ENCODE data around the gene RAB38.

- no peak for TF ChIP-seq EZH2 (IDR thresholded peaks at IDR 0.05; ENCODE audit: borderline replicate concordance, insufficient read depth, low read depth, low read length, poor library complexity, severe bottlenecking)
- TF ChIP-seq CTCF (IDR thresholded peaks at IDR 0.05) = no peak
Observed at GRCh38 chr11:88098289-88098688, 77.0 kb downstream of the RAB38 start.

Measured in B cell (primary cell).